HG03442 (cell line): ENCODE results near the gene FAM200C.
"Not testable (repeated sequence)": the region's sequence is repeated elsewhere in the genome, so short reads cannot be mapped to it uniquely, and the experiment has no call there.

Experiments used
- ATAC-seq: cut with Tn5 transposase; IDR thresholded peaks from one replicate; pipeline ENCODE4 v1.9.1; 2021; ENCODE audit warnings: mild to moderate bottlenecking, moderate library complexity; ENCODE audit not compliant: unreplicated experiment

The FAM200C gene

DNA sequence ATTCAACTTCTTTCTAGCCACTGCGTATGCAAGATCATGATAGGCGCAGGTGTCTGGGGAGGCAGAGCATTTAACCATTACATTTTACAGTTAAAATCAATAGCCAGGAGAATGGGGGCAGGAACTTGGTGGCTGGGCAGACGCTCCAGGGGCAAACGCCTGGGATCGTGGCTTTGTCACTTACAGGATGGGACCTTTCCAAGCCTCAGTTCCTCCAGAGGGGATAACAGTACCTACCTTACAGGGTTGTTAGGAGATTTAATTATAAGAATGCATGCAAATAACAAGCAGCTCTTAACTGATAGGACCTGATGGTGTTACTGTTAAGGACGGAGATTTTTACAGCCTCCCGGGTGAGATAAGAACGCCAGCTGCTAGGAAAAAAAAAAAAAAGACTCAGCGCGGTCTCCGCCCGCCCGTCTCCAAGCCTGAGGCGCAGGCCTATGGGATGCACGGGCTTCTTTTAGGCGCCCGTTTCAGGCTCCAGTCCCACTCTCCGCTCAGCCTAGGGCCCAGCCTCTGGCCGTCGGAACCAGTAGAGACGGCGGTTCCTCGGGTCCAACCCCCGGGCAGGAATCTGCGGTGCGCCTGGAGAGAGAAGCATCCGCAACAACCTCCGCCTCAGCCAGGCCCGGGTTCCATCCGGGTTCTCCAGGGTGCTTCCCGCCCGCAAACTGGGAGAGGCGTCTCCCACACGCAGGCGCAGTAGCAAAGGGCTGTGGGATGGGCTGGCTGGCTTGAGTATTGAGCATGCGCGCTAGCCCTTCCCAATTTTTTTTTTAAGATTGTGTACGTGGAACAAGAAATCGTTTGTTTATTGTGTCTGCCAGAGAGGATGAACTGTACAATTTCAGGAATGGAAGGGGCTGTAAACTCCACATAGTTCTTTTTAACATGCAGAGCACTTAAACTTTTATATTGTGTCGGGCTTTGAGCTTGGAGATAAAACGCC is at the start of gene FAM200C:
Gene FAM200C, minus strand, starts transcription at position 653 of the 952 bp plus-strand sequence. CDS start 4,564 bp downstream, outside the sequence.
- ATAC-seq, result peak; percentile 90

DNA sequence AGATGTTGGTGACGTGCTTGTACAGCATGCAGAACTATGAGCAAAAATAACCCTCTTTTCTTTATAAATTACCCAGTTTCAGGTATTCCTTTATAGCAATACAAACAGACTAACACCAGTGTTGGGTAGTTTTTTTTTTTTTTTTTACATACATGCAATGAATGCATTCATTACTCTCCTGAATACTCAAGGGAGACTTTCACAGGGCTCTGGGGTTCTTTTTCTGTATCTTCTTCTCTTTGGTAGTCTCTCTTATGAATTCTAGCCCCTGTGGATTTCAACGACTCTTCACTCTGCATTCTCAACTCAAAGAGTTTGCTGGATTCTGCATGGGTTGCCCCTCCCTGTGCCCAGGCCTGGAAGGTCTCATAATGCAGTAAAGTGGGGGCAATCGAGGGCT is 49.6 kb upstream of the FAM200C start:
- ATAC-seq, result no peak

DNA sequence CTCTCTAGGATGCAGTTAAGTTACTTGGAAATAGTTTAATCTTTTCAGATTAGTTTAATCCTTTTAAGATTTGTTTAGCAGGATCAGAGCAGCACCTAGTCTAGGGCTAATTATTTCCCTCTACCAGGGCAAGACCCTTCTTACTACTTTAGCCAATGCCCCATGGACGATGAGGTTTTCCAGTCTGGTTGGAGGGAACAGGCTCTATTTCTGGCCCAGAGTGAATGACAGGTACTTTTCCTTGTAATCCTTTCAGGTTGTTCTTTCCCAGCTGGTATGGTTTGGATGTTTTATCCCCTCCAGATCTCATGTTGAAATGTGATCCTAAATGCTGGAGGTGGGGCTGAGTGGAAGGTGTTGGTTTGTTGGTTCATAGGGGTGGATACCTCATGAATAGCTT is 49.0 kb upstream of the FAM200C start:
- ATAC-seq, result no peak

DNA sequence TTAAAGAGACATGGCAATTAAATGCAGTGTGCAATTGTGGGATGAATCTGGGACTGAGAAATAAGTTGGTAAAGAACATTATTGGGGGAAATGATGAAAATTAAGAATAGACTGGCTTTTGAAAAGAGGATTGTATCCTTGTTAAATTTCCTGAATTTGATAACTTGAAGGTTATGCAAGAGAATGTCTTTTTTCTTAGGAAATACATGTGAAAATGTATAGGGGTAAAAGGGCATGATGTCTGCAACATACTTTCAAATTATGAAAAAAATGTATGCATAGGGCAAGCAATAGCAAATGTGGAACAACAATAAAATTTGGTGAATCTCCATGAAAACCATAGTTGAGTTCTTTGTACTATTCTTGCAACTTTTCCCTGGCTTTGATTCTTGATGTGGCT is 45.9 kb upstream of the FAM200C start:
- no peak for ATAC-seq

DNA sequence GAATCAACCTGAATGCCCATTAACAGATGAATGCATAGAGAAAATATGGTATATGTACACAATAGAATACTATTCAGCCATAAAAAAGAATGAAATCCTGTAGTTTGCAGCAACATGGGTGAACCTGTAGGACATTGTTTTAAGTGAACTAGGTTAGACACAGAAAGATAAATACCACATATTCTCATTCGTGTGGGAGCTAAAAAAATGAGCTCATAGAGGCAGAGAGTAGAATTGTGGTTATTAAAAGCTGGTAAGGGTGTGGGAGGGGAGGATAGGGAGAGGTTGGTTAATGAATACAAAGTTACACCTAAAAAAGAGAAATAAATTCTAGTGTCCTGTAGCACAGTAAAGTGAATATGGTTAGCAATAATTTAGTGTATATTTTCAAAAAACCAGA is 45.3 kb upstream of the FAM200C start:
- no peak for ATAC-seq

DNA sequence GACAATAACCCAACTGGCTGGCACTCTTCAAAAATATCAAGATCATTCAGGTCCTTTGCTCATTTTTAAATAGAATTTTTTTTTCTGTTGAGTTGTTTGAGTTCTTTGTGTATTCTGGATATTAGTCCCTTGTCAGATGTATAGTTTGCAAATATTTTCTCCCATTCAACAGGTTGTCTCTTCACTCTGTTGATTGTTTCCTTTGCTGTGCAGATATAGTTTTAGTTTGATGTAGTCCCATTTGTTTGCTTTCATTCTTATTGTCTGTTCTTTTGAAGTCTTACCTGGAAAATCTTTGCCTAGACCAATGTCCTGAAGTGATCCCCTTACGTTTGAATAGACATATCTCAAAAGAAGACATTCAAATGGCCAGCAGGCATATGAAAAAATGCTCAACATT is 44.6 kb upstream of the FAM200C start:
- ATAC-seq, result no peak

DNA sequence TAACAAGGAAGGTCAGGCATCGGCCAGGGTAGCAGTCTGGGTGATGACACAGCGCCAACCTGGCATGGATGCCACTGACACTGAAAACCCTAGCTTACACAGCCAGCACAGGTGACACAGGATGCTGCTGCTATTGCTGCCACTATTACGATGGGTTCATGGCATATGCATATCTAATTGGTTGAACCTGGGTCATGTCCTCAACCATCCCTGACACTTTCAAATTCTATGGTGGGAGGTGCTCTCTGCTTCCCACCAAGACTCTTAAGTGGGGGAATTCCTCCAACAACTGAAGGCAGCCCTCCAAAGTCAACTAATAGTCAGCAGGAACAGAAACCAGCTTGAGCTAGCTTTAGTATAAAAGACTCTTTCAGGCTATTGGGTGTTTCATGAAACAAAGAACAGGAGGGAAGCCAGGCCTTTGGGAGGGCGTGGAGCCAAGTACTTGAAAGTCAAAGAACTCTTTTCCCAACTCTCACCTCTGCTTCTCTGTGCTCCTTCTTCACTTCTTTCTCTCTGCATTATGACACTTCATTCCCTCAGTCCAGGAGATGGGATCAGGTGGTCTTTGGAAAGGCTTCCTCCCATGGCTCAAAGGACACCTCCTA is 43.1 kb upstream of the FAM200C start:
- ATAC-seq, result peak; percentile 19

DNA sequence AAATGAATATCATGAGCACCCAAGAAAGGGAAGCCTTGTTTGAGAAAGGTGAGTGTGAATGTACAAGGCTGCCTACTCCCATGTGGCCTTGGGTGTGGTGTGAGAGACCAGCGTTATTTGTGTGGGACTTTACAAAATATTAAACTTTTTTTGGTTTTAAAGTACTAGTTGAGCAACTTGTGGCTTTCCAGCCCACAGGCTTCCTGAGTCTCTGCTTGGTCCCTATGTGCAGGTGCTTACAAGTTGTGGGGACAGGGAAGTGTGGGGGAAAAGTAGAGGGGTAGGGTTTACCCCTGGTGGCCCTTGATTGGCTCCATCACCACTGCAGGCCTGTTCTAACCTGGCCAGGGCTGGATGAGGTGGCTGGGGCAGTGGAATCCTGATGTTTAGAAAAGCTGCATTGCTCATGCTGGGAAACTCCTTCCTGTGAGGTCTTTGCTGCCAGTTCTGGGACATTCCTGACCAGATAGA is 41.5 kb upstream of the FAM200C start:
- ATAC-seq, result peak; percentile 22

DNA sequence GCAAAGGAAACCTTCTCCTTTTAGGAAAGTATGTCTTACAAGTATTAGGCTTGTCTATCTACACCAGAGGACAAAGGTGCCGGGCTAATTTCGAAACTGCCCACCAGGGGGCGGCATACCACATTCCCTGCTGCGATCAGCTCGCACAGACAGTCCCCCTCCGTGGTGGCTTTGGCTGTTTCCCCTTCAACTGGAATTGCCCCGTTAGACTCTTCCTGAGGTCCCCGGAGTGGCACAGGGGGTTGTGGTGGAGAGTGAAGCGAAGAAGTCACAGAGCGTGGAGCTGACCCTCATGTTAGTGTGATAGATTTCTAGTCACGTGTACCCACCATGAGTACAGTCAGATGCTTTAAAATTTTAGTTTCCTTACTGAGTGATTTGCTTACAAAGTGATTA is 39.3 kb upstream of the FAM200C start:
- ATAC-seq, result peak; percentile 50

DNA sequence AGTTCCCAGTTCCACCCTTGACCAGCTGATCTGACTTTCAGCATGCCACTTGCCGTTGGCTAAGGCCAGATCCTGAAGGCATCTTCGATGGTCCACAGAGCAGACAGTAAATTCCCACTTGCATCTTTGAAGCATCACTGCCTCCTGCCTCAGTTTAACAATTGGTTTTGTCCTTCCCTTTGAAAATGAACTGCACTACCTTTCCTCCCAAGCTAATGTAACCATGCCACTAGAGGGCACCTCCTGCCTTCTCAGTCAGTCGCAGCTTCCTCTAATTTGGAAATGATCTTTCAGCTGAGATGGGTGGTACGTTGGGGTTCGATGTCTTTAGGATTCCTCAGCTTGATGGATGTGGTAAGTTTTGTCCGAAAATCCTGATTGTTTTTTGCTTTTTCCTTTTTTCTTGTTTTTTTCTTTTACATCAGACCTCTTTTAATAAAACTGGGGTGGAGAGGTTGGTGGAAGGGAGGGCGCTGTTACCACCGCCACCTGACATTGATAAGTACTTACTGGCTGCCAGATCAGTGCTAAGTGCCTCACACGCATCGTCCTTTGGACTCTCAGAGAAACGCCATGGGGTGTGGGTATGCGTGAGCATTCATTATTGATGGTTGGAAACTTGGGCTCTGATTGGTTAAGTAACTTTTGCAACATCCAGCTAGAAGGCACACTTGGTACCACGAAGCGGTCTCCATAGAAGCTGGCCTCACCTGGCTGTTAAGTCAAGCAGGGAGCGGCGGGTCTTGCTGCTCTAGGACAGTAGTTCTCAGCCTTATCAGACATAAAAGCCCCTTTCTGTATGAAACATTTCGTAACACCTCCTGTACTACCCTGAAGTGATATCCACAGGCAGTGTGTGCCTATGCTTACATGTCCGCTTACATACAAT is 38.7 kb upstream of the FAM200C start:
- ATAC-seq, result peak; percentile 19

DNA sequence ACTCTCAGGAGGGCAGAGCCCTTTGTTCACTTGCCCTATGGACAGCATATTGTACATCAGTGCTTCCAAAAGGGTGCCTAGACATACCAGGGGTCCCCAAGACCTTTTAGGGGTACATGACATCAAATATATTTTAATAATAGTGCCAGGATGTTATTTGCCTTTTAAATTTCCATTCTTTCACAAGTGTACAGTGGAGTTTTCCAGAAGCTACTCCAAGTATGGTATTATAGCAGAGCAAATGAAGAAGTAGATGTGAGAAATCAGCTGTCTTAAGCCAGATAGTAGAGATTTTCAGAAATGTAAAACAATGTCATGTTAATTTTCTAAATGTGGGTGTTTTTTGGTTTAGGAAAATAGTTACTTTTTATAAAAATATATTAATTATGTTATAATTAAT is 37.4 kb upstream of the FAM200C start:
- no peak for ATAC-seq

DNA sequence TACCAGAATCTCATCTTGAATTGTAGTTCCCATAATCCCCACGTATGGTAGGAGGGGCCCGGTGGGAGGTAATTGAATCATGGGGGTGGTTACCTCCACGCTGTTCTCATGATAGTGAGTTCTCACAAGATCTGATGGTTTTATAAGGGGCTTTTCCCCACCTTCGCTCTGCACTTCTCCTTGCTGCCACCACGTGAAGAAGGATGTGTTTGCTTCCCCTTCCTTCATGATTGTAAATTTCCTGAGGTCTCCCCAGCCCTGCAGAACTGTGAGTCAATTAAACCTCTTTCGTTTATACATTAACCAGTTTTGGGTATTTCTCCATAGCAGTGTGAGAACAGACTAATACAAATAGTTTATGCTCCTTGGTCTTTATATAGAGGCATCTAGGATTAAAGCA is 36.8 kb upstream of the FAM200C start:
- not testable (repeated sequence) for ATAC-seq

DNA sequence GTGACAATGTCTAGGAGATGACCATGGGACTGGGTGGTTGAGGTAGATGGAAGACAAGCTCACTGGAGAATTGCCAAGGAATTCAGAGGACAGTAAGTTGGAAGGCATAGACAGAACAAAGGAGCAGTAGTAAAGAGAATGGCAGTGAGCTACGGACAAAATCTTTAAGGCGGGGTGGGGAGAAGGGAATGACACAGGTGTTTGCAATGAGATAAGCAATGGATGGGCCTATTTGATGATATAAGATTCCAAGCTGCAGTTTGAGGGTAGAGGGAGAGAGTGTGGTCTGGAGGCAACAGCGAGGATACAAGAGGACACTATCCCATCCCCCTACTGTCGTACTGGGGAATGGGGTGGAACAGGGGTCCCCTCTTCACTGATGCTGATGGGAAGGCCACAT is 36.2 kb upstream of the FAM200C start:
- no peak for ATAC-seq

DNA sequence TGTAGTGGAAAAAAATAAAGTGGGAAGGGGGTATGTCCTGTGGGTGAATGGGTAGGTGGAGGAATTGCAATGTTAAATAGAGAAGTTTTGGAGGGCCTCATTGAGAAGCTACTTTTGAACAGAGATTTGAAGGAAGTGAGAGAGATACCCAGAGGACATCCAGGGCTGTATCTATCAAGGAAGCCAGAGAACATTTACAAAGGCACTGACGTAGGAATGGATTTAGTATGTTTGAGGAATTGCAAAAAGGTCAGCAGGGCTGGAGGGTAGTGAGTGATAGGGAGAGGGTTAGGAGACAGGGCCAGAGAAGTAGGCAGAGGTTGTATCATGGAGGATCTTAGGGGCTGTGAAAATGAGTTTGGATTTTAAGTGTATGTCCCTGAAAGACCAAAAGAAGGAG is 35.7 kb upstream of the FAM200C start:
- ATAC-seq, result no peak

DNA sequence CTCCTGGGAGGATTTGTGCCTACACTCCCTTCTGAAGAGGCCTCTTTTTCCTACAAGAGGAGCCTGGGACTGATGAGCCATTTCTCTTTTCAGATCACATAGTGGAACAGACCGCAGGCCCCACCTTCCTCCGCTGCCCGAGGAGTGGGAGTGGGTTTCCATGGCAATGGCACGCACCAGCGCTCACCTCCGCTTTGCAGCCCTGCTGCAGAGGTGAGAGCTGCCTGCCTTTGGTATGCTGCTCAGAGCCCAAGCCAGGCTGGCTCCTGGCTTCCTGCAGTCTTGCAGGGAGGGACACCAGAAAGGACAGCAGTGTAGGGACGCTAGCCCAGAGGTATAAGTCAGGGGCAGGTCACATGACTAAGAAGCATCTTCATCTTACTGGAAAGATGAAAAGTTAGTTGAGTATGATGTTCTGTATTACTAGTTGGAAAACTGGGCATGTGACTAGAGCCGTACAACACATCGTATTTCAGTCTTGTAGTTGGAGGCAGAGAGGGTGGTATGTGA is 34.2 kb upstream of the FAM200C start:
- peak; percentile 82 for ATAC-seq

DNA sequence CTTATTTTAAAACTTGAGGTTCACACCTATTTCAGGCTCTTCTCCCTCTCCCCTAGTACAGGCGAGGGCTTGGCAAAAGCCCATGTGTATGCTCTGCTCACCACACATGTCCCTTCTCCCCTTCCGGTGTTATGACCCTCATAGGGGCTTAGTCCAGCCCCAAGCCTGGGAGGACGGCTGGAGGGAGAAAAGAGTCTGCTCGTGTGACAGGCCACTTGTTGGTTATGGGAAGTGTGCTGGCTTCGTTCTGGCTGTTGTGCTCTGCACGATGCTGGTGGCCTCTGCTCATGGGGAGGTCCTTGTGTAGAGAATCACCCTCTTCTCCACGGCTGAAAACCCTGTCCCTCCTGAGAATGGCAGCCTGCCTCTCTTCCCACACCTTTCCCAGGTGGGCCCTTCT is 32.9 kb upstream of the FAM200C start:
- no peak for ATAC-seq

DNA sequence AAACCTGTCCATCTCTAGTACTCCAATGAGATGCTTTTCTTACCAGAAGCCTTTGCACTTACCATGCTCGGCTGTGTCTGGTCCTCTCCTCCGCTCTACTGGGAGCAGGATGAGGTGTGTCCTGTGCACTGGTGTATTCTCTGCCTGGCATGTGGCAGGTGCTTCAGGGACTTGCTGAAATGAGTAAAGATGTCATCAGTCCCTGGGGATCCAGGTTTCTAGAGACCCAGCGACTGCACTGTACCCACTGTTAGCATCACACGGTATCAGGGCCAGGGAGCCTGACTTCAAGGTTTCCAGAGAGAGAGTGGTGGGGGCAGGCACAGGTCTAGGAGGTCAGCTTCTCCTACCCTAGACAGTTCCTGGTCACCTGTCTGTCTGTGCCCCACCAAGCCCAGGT is 32.3 kb upstream of the FAM200C start:
- ATAC-seq, result peak; percentile 24

DNA sequence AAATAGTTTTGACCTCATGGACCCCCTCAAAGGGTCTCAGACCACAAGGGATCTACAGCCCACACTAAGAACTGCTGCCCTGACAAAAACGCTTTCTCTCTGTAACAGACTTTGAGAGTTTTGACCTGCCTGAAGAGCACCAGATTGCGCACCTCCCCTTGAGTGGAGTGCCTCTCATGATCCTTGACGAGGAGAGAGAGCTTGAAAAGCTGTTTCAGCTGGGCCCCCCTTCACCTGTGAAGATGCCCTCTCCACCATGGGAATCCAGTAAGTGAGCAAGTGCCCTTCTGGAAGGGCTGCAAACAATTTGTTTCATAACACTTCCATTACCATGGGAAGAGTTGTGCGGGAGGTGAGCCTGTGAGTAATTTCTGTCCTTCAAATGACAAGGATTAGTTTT is 27.8 kb upstream of the FAM200C start:
- ATAC-seq, result no peak

DNA sequence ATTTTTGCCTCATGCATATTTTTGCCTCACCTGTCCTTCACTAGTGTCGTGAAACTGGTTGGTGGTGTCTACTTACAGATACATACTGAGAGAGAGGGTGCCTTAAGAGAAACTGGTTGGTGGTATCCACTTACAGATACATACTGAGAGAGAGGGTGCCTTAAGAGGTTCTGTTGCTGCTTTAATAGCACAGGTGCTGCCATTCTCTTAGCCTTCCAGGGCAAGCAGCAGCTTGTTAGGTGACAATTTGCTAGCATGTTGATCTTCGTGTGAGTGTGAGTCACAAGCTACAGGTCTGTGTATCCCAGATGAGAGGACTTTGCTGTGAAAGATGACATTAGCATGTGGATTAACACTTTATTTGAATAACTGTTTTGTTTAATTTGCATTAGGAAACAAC is 23.2 kb upstream of the FAM200C start:
- no peak for ATAC-seq

DNA sequence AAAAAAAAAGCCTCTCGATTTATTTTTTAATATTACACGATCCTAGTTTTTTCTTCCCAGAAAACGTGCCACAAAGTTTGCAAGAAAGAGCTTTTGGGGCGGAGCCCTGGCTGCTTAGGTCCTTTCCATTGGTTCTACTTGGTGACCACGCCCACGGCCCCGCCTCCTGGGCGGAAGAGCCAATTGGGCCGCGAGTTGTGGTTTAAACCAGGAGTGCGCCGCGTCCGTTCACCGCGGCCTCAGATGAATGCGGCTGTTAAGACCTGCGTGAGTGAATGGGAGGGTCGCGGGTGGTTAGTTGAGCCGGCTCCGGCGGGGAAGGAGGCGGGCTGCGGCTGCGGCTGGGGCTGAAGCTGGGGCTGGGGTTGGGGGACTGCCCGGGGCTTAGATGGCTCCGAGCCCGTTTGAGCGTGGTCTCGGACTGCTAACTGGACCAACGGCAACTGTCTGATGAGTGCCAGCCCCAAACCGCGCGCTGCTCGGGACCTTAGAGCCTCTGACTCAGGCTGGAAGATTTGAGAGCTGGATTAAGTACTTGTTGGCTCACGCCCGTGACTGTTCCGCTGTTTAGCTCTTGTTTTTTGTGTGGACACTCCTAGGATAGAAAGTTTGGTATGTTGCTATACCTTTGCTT is 21.9 kb upstream of the FAM200C start, which contains the start of gene PTTG1:
Gene PTTG1, plus strand, starts transcription at position 231 of the 634 bp plus-strand sequence. CDS start 458 bp downstream, outside the sequence.
- peak; percentile 64 for ATAC-seq

DNA sequence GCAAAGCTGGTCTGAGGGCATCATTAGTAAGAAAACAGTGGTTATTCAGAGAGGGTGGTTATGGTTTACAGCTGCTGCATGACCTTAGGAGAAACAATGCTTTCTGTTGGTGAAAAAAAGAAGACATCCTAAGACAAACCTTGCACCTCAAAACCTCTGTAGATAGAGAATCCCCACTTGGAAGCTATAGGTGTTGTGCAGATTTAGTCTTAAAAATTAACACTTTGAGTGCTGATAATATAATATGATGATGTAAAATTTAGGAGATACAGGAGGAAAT is 20.4 kb upstream of the FAM200C start:
- ATAC-seq, result no peak
